ENCODE measurements around the gene RNU2-1. TPM values are rescaled to one million over a fixed set of nuclear protein-coding genes. Genes with fewer than 3 reads are reported as not detected.
A peak's percentile ranks its signal among the peaks of the same experiment; 100 is the strongest.

RNU2-1 gene
- total and polyA plus RNA-seq, 2 of the 13 experiments (the other 11 are each of a cell fraction or from before 2014, with no cell fraction given) = not detected

DNA sequence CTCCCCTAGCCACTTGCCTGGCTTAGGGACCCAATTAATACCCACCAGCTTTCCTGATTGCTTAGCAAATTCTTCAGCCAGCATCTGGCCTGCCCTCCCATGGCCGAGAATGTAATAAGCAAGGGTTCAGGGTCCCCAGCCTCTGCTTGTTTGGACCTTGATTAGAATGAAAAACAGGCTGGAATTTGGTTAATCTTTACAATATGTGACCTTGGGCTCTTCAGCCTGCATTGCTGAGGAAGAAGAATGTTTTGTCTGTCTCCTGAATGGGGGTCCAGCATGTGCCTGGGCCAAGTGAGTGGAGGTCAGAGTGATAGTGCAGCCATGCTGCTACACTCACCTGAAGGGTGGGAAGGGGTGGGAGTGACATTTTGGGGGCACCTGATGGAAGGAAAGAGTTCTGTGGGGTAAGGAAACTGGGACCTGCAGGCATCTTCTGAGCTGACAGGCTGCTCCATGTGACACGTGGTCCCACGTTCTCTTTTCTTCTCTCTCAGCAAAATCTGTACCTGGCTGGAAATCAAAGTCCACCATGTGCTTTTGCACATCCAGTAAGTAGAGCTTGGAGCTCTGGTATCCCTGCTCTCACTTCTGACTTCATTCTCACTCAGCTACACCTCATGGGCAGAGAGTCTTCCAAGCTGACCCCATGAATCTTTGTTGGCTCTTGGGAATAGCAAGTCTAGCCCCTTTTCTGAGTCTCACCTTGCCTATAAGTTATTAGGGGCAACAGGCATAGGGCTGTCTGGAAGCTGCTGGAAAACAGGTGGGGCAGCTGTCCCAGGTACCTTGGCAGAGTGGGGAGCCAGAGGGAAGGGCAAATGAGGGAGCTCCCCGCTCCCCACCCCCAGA is 16.8 kb downstream of the RNU2-1 start (continued):
- TF ChIP-seq, protein P1, sequence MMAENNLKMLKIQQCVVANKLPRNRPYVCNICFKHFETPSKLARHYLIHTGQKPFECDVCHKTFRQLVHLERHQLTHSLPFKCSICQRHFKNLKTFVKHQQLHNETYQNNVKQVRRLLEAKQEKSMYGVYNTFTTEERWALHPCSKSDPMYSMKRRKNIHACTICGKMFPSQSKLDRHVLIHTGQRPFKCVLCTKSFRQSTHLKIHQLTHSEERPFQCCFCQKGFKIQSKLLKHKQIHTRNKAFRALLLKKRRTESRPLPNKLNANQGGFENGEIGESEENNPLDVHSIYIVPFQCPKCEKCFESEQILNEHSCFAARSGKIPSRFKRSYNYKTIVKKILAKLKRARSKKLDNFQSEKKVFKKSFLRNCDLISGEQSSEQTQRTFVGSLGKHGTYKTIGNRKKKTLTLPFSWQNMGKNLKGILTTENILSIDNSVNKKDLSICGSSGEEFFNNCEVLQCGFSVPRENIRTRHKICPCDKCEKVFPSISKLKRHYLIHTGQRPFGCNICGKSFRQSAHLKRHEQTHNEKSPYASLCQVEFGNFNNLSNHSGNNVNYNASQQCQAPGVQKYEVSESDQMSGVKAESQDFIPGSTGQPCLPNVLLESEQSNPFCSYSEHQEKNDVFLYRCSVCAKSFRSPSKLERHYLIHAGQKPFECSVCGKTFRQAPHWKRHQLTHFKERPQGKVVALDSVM (CRISPR knock-in tag; IDR thresholded peaks at IDR 0.05) = peak; percentile 63; the same call in 1 of the 2 replicates
- TF ChIP-seq HDAC2 (CRISPR knock-in tag; IDR thresholded peaks at IDR 0.05) (peak; percentile 94), DDIT3 (CRISPR knock-in tag; IDR thresholded peaks at IDR 0.05) (no peak), ZNF878 (CRISPR knock-in tag; IDR thresholded peaks at IDR 0.05) (no peak; the same call in 1 of the 2 replicates), RFXANK (CRISPR knock-in tag; IDR thresholded peaks at IDR 0.05) (0 out of 2 replicates have a peak, but pooled peaks have one; percentile 84), TRIM24 (CRISPR knock-in tag; IDR thresholded peaks at IDR 0.05) (no peak), KMT2B (CRISPR knock-in tag; IDR thresholded peaks at IDR 0.05) (no peak; the same call in none of the 2 replicates), SOX13 (IDR thresholded peaks at IDR 0.05) (0 out of 2 replicates have a peak, but pooled peaks have one; percentile 19), SOX13 (CRISPR knock-in tag; conservative IDR thresholded peaks at IDR 0.05 in 1 of 2, IDR thresholded peaks at IDR 0.05 in 1 of 2) (peak in 1 of 2 experiments; percentile 81; a peak in 2 of 4 replicates), ISX (CRISPR knock-in tag; conservative IDR thresholded peaks at IDR 0.05) (0 out of 2 replicates have a peak, but pooled peaks have one; percentile 76), RBAK (CRISPR knock-in tag; IDR thresholded peaks at IDR 0.05) (no peak; the same call in 1 of the 2 replicates), IRF1 (CRISPR knock-in tag; IDR thresholded peaks at IDR 0.05; ENCODE audit: low read depth) (no peak; the same call in 1 of the 2 replicates), BORCS8-MEF2B (CRISPR knock-in tag; IDR thresholded peaks at IDR 0.05) (peak; percentile 87), ZNF629 (CRISPR knock-in tag; conservative IDR thresholded peaks at IDR 0.05) (no peak; the same call in none of the 2 replicates), TCF7 (IDR thresholded peaks at IDR 0.05; ENCODE audit: low read depth) (no peak), HNRNPUL1 (IDR thresholded peaks at IDR 0.05; ENCODE audit: low read depth, low read length) (no peak), BCL6 (CRISPR knock-in tag; IDR thresholded peaks at IDR 0.05) (peak; percentile 63), GABPB1 (CRISPR knock-in tag; IDR thresholded peaks at IDR 0.05) (peak; percentile 25; the same call in 1 of the 2 replicates), ZNF724P (CRISPR knock-in tag; IDR thresholded peaks at IDR 0.05; ENCODE audit: borderline replicate concordance) (peak; percentile 23; the same call in 1 of the 2 replicates), KDM5B (CRISPR knock-in tag; IDR thresholded peaks at IDR 0.05; ENCODE audit: borderline replicate concordance) (peak; percentile 87), RXRB (CRISPR knock-in tag; IDR thresholded peaks at IDR 0.05; ENCODE audit: borderline replicate concordance) (peak; percentile 76), ZNF24 (IDR thresholded peaks at IDR 0.05) (no peak), ZMYM3 (CRISPR knock-in tag; IDR thresholded peaks at IDR 0.05) (peak; percentile 70; the same call in 1 of the 2 replicates), ZKSCAN8 (CRISPR knock-in tag; IDR thresholded peaks at IDR 0.05; ENCODE audit: borderline replicate concordance) (peak; percentile 88; the same call in 1 of the 2 replicates), BRD4 (CRISPR knock-in tag; IDR thresholded peaks at IDR 0.05) (peak; percentile 86)
- TF ChIP-seq, protein P2, sequence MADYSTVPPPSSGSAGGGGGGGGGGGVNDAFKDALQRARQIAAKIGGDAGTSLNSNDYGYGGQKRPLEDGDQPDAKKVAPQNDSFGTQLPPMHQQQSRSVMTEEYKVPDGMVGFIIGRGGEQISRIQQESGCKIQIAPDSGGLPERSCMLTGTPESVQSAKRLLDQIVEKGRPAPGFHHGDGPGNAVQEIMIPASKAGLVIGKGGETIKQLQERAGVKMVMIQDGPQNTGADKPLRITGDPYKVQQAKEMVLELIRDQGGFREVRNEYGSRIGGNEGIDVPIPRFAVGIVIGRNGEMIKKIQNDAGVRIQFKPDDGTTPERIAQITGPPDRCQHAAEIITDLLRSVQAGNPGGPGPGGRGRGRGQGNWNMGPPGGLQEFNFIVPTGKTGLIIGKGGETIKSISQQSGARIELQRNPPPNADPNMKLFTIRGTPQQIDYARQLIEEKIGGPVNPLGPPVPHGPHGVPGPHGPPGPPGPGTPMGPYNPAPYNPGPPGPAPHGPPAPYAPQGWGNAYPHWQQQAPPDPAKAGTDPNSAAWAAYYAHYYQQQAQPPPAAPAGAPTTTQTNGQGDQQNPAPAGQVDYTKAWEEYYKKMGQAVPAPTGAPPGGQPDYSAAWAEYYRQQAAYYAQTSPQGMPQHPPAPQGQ (CRISPR knock-in tag; IDR thresholded peaks at IDR 0.05; ENCODE audit: borderline replicate concordance) = no peak
